AG10803 (cell line): Measurements from ENCODE around the gene RAB5IF.

Source experiments
- DNase-seq: peaks from one replicate; pipeline ENCODE4 v3.0.0; 2010; ENCODE audit warnings: low read depth
- H3K4me3 ChIP-seq: 2 replicates; pipeline ENCODE4 v1.5.1; 2011; ENCODE audit warnings: mild to moderate bottlenecking, low read length, control low read depth
- CTCF ChIP-seq: conservative IDR thresholded peaks from 2 replicates; pipeline ENCODE4 v1.5.1; 2011; ENCODE audit warnings: mild to moderate bottlenecking, low read length, control low read depth, inconsistent platforms

Gene RAB5IF

DNA sequence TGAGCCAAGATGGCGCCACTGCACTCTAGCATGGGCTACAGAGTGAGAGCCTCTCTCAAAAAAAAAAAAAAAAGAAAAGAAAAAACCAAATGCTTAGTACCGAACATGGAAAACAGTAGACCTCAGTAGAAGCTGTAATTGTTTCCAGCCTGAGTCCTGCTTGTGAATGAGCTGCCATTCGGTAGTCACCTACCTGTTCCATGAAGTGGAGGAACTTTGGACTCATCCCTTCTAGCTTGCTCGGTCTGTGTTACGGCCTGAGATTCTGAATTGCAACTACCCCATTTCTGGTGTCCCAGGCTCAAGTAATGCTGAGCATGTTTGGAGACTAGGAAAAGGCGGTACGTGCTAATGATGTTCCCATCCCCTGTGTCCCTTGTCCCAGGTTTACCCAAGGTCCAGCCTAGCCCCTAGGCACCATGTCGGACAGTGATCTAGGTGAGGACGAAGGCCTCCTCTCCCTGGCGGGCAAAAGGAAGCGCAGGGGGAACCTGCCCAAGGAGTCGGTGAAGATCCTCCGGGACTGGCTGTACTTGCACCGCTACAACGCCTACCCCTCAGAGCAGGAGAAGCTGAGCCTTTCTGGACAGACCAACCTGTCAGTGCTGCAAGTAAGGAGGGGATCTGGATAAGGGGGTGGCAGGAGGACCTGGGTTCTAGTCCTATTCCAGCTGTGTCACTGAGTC, 27.1 kb upstream of the RAB5IF start:
- no peak for DNase-seq
- TF ChIP-seq CTCF = no peak

GRCh38 chr20:36579996-36580545, 25.5 kb upstream of the RAB5IF start:
- no peak for TF ChIP-seq CTCF
- DNase-seq = peak; percentile 15

More for the DNA sequence above, 27.1 kb upstream of the RAB5IF start:
- H3K4me3 ChIP-seq = no peak overlapping the region

DNA sequence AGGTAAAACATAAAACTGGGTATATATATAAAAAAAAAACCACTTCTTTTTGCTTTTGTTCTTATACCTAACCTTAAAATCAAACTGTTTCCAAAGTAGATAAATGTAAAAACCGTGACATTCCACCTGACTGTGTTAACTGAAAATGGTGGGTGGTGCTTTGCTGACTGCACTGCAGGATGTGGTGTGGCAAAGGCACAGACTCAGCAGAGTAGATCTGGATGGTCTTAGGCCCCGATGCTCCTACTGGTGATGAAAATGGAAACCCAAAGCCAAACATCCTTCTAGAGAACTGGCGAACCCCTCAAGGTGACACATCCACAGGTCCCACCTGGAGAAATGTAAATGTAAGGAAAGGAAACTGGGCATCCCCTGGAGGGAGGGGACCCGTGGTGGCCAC, 23.3 kb upstream of the RAB5IF start:
- no peak overlapping the region for H3K4me3 ChIP-seq
- DNase-seq = no peak
- TF ChIP-seq CTCF = no peak

More at GRCh38 chr20:36579996-36580545, 25.5 kb upstream of the RAB5IF start:
- H3K4me3 ChIP-seq = no peak overlapping the region

DNA sequence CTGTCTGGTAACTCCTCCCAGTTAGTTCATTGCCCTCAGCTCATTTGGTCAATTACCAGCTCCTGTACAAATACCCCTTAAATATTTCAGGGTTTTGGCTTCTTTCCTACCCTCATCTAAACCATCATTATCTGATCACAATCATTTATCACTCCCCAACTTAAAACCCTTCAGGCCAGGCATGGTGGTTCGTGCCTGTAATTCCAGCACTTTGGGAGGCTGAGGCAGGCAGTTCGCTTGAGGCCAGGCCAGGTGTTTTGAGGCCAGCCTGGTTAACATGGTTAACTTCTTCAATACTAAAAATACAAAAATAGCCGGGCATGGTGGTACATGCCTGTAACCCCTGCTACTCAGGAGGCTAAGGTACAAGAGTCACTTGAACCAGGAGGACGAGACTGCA, 22.8 kb upstream of the RAB5IF start:
- TF ChIP-seq CTCF = no peak
- DNase-seq = no peak
- no peak overlapping the region for H3K4me3 ChIP-seq

DNA sequence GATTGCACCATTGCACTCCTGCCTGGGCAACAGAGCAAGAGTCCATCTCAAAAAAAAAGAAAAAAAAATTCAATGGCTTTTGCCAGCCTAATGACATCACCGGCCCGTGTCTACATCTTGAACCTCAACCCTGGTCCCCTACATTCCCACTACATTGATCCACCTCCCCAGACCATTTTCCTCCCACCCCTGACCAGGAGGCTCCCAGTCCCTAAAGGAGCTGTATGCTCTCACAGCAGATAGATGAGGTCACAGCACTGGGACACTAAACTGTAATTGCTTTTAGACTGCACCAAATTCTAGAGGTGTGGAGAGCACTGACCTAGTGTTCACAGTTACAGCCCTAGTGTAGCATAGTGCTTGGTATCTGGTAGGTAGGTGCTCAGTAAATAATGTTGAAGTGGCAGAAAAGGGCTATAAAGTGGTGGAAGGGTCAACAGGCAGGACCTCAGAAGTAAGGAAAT, 21.5 kb upstream of the RAB5IF start:
- DNase-seq = no peak
- TF ChIP-seq CTCF = no peak
- no peak overlapping the region for H3K4me3 ChIP-seq

GRCh38 chr20:36585410-36586125, 20.0 kb upstream of the RAB5IF start:
- H3K4me3 ChIP-seq = no peak overlapping the region
- peak; percentile 66 for DNase-seq
- no peak for TF ChIP-seq CTCF
